Fibroblast of peridontal ligament (primary cell): ENCODE data around the gene CCDC195.
"Not testable (repeated sequence)": the region's sequence is repeated elsewhere in the genome, so short reads cannot be mapped to it uniquely, and the experiment has no call there.

Experiments
- DNase-seq: peaks from one replicate; pipeline ENCODE4 v3.0.0-alpha.2; 2010; ENCODE audit errors: extremely low read depth

The CCDC195 gene

DNA sequence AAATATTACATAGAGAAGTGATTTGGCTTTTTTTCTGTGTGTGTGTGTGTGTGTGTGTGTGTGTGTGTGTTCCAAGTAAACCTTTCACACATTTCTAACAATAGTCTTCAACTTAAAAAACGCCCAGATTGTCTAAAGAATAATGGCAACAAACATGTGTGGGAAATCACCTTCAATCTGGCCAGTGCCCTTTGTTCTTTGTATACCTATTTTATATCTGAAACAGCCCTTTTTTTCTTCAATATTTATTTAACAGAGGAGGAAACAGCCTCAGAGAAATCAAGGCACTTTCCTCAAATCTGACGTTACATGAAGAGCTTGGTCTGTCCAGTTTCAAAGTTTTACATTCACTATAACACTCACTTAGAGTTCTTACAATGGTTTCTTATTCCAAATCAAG is 25.3 kb downstream of the CCDC195 start:
- DNase-seq, result no peak

DNA sequence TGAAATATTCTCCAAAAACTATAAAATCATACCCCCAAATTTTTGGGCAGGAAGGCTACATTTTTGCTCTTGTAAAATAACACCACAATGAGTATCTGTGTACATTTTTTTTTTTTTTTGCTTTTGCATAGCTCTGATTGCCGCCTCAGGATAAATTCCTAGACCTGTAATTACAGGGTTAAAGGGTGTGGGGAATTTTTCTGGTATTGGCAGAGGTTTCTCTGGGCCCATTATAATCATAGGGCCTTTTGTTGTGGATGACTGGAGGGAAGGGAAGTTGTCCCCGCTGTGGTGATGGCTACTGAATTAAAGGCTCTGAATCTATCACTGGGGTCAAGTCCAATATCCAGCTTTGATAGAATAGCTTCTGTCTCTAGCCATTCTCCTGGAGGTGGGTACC is 26.6 kb downstream of the CCDC195 start:
- no peak for DNase-seq

DNA sequence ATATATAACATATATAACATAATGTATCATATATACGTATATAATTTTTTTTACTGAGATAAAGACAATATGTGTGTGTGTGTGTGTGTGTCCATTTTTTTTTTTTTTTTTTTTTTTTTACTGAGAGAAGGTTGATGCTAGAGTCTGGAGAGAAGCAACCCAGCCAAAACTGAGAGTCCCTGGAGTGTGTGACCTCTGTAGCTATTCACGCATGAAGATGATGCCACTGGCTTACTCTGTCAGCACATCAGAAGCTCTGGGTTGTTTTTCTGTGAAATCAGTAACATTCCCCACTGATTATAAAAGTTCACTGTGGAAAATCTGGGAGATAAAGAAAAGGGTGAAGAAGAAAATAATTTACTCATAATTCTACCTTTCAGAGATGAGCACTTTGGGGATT is 27.2 kb downstream of the CCDC195 start:
- no peak for DNase-seq

DNA sequence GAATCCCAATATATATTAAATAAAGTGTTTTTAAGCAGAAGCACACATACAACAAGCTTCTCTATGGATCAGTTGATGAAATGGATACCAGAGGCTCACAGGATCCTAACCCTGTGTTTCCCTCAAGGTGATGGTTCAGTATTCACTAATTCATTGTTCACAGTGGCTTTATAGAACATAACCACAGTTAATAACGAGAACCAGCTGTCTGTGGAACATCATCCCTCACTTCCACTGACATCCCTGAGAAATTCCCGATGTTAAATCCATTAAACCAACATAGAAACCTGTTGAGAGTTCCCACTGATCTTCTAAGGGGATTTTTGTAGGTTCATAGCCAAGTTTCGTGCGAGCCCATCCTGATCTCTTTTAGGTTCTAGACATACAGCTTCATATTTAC is 29.0 kb downstream of the CCDC195 start:
- DNase-seq, result no peak

DNA sequence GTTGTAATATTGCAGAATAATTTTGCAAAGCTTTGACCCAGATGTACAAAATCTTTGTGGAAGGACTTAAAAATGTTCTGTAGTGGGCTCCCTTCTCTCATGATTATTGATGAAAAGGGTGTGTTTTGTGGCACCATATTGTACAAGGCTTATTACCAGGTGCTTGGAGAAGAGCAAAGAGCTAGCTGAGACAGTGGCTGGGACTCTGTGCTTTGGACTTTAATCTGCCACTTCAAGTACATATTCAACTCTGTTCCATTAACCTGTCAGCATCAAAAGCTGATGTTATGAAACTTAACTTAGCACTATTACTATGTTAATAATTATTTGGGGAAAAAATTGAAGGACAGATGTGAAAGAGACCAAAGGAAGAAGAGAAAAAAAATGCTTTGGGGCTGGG is 31.0 kb downstream of the CCDC195 start:
- DNase-seq, result no peak

DNA sequence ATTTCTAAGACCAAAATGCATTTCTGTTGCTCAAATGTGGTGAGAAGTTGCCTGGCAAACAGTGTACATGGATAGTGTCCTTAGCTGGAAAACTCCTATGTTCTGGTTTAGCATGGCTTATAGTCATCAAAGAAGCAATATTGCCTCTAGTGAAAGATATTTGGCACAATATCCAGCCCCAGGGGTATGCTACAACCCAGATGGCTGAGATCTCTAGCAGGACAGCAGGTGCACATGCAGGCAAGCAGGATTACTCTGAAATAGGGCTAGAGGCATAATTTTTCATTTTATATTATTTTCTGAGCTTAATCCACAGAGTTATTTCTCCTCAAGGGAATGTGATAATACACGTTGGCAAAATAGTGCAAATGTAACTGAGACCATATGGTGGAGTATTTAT is 34.0 kb downstream of the CCDC195 start:
- no peak for DNase-seq

DNA sequence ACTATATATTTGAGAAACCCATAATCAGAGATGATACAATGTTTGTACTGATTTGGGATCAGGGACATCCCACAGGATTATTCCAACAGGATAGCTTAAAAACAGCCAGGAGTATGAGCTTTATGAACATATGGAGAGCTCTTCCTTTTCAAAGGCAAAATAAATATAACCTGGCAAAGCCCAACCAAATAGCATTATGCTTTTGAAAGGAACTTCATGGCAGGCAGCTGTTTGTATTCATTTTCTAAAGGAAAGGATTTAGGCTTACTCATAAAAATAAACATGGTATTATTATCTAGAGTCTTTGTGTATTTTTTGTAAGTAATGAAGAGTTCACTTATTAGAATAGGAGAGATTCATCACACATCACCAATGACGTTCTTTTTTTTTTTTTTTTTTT is 44.4 kb downstream of the CCDC195 start:
- DNase-seq, result no peak

DNA sequence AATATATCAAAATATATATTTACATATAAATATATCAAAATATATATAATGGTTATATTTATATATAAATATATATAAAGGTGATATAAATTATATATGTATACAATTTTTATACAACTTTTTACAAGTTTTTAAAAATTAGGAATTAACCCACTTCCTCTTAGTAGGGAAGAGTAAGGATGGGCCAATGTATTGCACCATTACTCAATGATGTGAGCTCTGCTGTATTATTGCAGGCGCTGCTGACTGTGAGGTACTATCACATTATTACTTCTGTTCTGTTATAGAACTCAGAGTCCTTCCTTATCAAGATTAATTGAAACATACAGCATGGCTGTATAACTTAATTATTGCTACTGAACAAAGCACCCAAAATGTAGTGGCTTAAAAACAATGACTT is 46.0 kb downstream of the CCDC195 start:
- no peak for DNase-seq

DNA sequence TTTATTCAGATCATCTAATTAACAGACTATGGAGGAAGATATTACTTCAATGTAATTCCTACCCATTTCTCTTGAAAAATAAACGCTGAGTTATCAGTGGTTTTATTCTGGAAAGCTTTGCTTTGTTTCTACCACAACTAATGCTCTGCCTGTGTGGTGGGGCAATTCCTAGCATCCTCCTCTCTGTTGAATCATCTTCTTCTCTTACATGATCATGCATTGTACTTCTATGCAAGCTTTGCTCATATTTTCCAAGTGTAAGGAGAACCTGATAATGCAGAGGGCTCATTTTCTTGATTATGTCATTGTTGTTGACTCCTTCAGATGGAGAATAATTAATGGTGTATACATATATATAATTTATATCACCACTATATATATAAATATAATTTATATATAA is 46.7 kb downstream of the CCDC195 start:
- DNase-seq, result no peak

DNA sequence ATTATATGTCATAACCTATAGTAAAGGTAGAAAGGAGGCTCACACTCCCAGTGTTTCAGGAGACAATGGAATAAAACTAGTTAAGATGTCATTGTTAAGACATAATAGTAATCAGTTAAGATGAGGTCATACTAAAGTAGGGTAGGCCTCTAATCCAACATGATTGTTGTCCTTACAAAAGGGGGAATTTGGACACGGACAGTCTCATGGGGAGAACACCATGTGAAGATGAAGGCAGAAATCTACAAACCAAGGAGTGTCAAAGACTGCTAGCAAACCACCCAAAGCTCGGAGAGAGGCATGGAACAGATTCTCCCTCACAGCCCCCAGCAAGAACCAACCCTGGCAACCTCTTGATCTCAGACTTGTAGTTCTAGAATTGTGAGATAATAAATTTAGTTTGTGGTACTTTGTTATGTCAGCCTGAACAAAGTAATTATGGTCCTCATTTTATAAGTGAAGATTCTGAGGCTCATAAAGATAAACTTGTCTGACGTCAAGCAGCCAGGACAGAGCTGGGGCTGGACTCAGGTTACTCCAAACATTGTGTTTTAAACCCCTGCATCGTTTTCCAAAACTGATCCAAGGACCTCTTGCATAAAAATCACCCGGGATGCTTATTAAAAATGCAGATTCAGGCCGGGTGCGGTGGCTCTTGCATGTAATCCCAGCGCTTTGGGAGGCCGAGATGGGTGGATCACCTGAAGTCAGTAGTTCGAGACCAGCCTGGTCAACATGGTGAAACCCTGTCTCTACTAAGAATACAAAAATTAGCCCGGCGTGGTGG is 47.8 kb downstream of the CCDC195 start:
- no peak for DNase-seq

DNA sequence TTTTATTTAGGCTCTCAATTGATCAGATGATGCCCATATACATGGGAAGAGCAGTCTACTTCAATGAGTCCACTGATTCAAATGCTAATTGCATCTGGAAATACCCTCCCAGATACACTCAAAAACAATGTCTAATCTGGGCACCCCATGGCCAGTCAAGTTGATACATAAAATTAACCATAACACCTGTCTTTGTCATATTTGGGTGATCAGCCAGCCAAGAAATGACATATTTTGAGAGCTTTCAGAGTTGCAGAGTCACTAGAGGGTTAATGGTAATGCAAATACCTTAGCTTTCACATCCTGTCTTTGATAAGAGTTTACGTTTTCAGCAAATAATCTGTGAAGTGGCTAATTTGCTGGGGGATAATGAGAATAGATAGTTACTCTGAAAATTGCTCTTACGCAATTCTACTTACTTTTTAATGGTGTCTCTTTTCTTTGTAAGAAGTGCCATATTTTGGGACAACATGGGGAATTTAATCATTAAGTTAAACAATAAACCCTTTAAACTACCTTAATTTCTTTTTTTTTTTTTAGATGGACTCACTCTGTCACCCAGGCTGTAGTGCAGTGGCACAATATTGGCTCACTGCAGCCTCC is 49.1 kb downstream of the CCDC195 start:
- no peak for DNase-seq

DNA sequence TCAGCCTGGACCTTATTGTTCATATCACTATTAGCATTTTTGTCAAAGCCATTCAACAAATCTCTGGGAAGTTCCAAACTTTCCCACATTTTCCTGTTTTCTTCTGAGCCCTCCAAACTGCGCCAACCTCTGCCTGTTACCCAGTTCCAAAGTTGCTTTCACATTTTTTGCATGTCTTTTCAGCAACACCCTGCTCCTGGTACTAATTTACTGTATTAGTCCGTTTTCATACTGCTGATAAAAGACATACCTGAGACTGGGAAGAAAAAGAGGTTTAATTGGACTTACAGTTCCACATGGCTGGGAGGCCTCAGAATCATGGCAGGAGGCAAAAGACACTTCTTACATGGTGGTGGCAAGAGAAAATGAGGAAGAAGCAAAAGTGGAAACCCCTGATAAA is 52.8 kb downstream of the CCDC195 start:
- DNase-seq, result not testable (repeated sequence)

DNA sequence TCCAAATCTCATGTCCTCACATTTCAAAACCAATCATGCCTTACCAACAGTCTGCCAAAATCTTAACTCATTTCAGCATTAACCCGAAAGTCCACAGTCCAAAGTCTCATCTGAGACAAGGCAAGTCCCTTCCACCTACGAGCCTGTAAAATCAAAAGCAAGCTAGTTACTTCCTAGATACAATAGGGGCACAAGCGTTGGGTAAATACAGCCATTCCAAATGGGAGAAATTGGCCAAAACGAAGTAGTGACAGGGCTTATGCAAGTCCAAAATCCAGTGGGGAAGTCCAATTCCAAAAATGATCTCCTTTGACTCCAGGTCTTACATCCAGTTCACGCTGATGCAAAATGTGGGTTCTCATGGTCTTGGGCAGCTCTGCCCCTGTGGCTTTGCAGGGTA is 54.5 kb downstream of the CCDC195 start:
- not testable (repeated sequence) for DNase-seq

DNA sequence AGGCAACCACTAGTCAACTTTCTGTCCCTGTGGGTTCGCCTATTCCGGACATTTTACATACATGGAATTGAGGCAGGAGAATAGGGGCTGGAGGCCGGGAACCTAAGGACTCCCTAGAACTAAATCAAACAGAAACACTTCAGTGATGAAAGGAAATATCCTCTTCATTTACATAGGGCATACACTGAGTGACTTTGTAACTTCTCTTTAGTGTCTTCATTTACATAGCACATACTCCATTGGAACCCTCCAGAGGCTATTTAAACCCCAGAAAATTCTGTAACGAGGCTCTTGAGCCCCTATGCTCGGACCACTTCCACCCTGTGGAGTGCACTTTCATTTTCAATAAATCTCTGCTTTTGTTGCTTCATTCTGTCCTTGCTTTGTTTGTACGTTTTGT is 56.5 kb downstream of the CCDC195 start:
- DNase-seq, result no peak

DNA sequence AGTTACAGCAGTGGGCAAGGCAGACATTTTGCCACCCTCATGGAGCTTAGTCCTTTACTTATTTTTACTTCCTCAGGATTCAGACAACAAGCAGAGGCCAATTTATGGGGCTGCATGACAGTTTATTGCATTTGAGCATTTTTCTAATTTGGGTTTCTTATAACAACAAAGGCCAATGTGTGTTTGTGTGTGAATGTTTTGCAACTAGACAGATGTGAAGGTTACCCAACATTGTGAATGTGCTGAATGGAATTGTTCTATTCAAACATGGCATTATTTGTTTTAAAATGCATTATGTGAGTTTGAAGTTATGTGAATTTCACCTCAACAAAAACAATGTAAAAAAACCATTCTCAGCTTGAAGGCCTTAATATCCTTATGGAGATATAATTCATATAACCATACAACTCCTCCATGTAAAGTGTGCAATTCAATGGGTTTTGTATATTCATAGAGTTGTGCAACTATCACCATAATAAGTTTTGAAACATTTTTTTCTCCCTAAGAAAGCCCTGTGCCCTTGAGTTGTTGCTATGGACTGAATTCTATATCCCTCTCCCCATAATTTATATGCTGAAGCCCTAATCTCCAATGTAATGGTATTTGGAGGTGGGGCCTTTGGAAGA is 57.3 kb downstream of the CCDC195 start:
- peak; percentile 63 for DNase-seq

DNA sequence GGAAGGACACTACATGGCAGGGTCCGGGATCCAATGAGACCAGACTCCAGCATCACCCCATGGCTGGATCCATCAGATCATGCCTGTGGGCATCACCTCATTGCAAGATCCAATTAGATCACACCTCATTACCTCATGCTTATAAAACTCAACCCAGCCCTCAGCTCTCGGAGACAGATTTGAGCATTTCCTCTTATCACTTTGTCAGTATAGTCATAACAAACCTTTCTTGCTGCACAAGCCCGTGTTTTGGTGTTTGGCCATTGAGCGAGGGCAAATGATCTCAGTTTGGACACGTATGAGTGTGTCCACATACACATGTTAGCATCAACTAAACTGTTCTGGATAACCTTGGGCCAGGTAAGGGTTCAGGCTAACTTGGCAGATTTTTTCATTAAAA is 58.8 kb downstream of the CCDC195 start:
- DNase-seq, result no peak

DNA sequence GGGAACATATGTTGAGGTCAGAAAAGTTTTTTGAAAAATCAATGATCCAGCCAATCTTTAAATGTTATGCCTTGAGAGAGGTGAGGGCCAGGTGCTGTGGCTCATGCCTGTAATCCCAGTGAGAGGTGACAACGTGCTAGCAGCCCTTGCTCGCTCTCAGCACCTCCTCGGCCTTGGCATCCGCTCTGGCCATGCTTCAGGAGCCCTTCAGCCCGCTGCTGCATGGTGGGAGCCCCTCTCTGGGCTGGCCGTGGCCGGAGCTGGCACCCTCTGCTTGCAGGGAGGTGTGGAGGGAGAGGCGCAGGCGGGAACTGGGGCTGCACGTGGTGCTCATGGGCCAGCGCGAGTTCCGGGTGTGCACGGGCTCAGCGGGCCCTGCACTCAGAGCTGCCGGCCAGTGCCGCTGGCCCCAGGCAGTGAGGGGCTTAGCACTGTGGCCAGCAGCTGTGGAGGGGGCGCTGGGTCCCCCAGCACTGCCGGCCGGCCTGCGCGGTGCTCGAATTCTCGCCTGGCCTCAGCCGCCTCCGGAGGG is 61.1 kb downstream of the CCDC195 start:
- no peak for DNase-seq
